ENCODE measurements around the gene TMED8. TPM values are rescaled to one million over a fixed set of nuclear protein-coding genes. Genes with fewer than 3 reads are reported as not detected.
A peak's percentile ranks its signal among the peaks of the same experiment; 100 is the strongest.
"Not testable (repeated sequence)": the region's sequence is repeated elsewhere in the genome, so short reads cannot be mapped to it uniquely, and the experiment has no call there.

The TMED8 gene
- total and polyA plus RNA-seq, 4 experiments from 2014 or later = 2.5 to 8.6 (median 5.9) TPM

GRCh38 chr14:77323571-77323970, 53.3 kb downstream of the TMED8 start:
- no peaks in the 10 kb centered on the region for H3K27me3 Mint-ChIP-seq
- H3K36me3 Mint-ChIP-seq = peaks cover 0 to 9% of the 10 kb centered on the region in 2 donors

GRCh38 chr14:77322951-77323350, 53.9 kb downstream of the TMED8 start:
- H3K27ac Mint-ChIP-seq = peak overlapping the region in 3 of 7 donors; percentile 15 to 99 (median 99)
- no peaks in the 10 kb centered on the region for H3K27me3 ChIP-seq (ENCODE audit: insufficient read depth, low read length)
- DNase-seq = no peak
- H3K9me3 ChIP-seq (ENCODE audit: control insufficient read depth in 1 of 2, low read length in 2 of 2) = no peaks in the 10 kb centered on the region
- H3K4me1 Mint-ChIP-seq = peaks cover 8 to 27% (median 14%) of the 10 kb centered on the region in 4 donors
- no peaks in the 10 kb centered on the region for H3K27me3 Mint-ChIP-seq
- no peak overlapping the region for H3K27ac ChIP-seq (ENCODE audit: low read depth, low read length)
- intact Hi-C loops (cut with micrococcal nuclease) = loop anchor here (5.0 kb wide), 3 partner anchors 281 to 1171 kb away; partner anchors contain the start of genes ALKBH1, GPATCH2L and SLIRP
- ChIA-PET POLR2A (ENCODE audit: partially characterized antibody) (interaction anchor here (1.5 kb wide), 1 partner anchor 54 kb away, joined by 6 read pairs; the partner anchor contains the start of genes SAMD15 and TMED8), CTCF (ENCODE audit: partially characterized antibody) (interaction anchor here (2.8 kb wide), 1 partner anchor 54 kb away, joined by 9 read pairs; the partner anchor contains the start of genes SAMD15 and TMED8)
- peaks cover 0 to 9% of the 10 kb centered on the region in 2 donors for H3K36me3 Mint-ChIP-seq
- H3K4me3 Mint-ChIP-seq = peak overlapping the region in 1 of 8 donors; percentile 98
- H3K4me1 ChIP-seq (ENCODE audit: insufficient read depth, low read length) = peaks cover 12% of the 10 kb centered on the region
- no peaks in the 10 kb centered on the region for H3K9me3 Mint-ChIP-seq
- no peaks in the 10 kb centered on the region for H3K36me3 ChIP-seq (ENCODE audit: insufficient read depth, low read length)
- H3K4me3 ChIP-seq (ENCODE audit: low read length in 2 of 2) = no peak overlapping the region

More at GRCh38 chr14:77323571-77323970, 53.3 kb downstream of the TMED8 start:
- no peak overlapping the region for H3K4me3 ChIP-seq (ENCODE audit: low read length in 2 of 2)
- no peaks in the 10 kb centered on the region for H3K9me3 ChIP-seq (ENCODE audit: control insufficient read depth in 1 of 2, low read length in 2 of 2)
- H3K4me1 ChIP-seq (ENCODE audit: insufficient read depth, low read length) = peaks cover 12% of the 10 kb centered on the region
- Mint-ChIP-seq H3K4me1 (peaks cover 8 to 27% (median 14%) of the 10 kb centered on the region in 4 donors), H3K27ac (no peak overlapping the region), H3K9me3 (no peaks in the 10 kb centered on the region), H3K4me3 (no peak overlapping the region)
- H3K27me3 ChIP-seq (ENCODE audit: insufficient read depth, low read length) = no peaks in the 10 kb centered on the region
- H3K27ac ChIP-seq (ENCODE audit: low read depth, low read length) = no peak overlapping the region
- H3K36me3 ChIP-seq (ENCODE audit: insufficient read depth, low read length) = no peaks in the 10 kb centered on the region
- intact Hi-C loops (cut with micrococcal nuclease) = loop anchor here (5.0 kb wide), 3 partner anchors 281 to 1171 kb away; partner anchors contain the start of genes ALKBH1, GPATCH2L and SLIRP
- ChIA-PET CTCF (ENCODE audit: partially characterized antibody) (interaction anchor here (1.2 kb wide), 1 partner anchor 172 kb away, joined by 5 read pairs; no protein-coding TSS in a partner anchor), POLR2A (ENCODE audit: partially characterized antibody) (interaction anchor here (1.5 kb wide), 1 partner anchor 54 kb away, joined by 6 read pairs; the partner anchor contains the start of genes SAMD15 and TMED8)
- no peak for DNase-seq

GRCh38 chr14:77322250-77322902, 54.5 kb downstream of the TMED8 start:
- H3K4me1 Mint-ChIP-seq = peaks cover 8 to 27% (median 14%) of the 10 kb centered on the region in 4 donors
- POLR2A ChIA-PET (ENCODE audit: partially characterized antibody) = interaction anchor here (1.5 to 2.3 kb wide), 5 partner anchors 55 to 224 kb away, joined by 6 to 29 read pairs (median 13); partner anchors contain the start of genes CIPC, SAMD15, TMED8 and VIPAS39
- H3K36me3 Mint-ChIP-seq = peaks cover 0 to 9% of the 10 kb centered on the region in 2 donors
- no peaks in the 10 kb centered on the region for H3K27me3 Mint-ChIP-seq
- peak overlapping the region; percentile 83 to 90 for H3K4me3 ChIP-seq (ENCODE audit: low read length in 2 of 2)
- CTCF ChIA-PET (ENCODE audit: partially characterized antibody) = interaction anchor here (1.3 to 2.8 kb wide), 4 partner anchors 54 to 252 kb away, joined by 3 to 9 read pairs (median 4); partner anchors contain the start of genes SAMD15 and TMED8
- H3K4me1 ChIP-seq (ENCODE audit: insufficient read depth, low read length) = peaks cover 12% of the 10 kb centered on the region
- H3K27ac ChIP-seq (ENCODE audit: low read depth, low read length) = peak overlapping the region; percentile 93
- peak overlapping the region; percentile 99 to 100 (median 99) for H3K27ac Mint-ChIP-seq
- no peak for DNase-seq
- H3K9me3 ChIP-seq (ENCODE audit: control insufficient read depth in 1 of 2, low read length in 2 of 2) = no peaks in the 10 kb centered on the region
- no peaks in the 10 kb centered on the region for H3K9me3 Mint-ChIP-seq
- peak overlapping the region; percentile 96 to 100 (median 99) for H3K4me3 Mint-ChIP-seq
- intact Hi-C loops (cut with micrococcal nuclease) = loop anchor here (5.0 kb wide), 3 partner anchors 280 to 1170 kb away; partner anchors contain the start of genes ALKBH1, GPATCH2L and SLIRP
- no peaks in the 10 kb centered on the region for H3K36me3 ChIP-seq (ENCODE audit: insufficient read depth, low read length)
- no peaks in the 10 kb centered on the region for H3K27me3 ChIP-seq (ENCODE audit: insufficient read depth, low read length)

- H3K4me3 ChIP-seq (ENCODE audit: low read length in 2 of 2) = peak within 1 kb of the TSS; percentile 83 to 90
- no peaks in the 10 kb centered on the region for H3K36me3 ChIP-seq (ENCODE audit: insufficient read depth, low read length)
- H3K4me1 ChIP-seq (ENCODE audit: insufficient read depth, low read length) = peaks cover 12% of the 10 kb centered on the region
- peak; percentile 90 to 93 (median 91) for DNase-seq
- POLR2A ChIA-PET (ENCODE audit: partially characterized antibody) = interaction anchor here (0.7 to 2.3 kb wide), 13 partner anchors 57 to 509 kb away, joined by 3 to 29 read pairs (median 6); partner anchors contain the start of genes ALKBH1, ANGEL1, CIPC and SAMD15
- H3K27ac ChIP-seq (ENCODE audit: low read depth, low read length) = peak within 1 kb of the TSS; percentile 93
- H3K27me3 Mint-ChIP-seq = no peaks in the 10 kb centered on the region
- H3K4me1 Mint-ChIP-seq = peaks cover 8 to 27% (median 14%) of the 10 kb centered on the region in 4 donors
- CTCF ChIA-PET (ENCODE audit: partially characterized antibody) = interaction anchor here (0.8 to 2.8 kb wide), 8 partner anchors 56 to 445 kb away, joined by 3 to 9 read pairs (median 4); partner anchors contain the start of genes AHSA1, SAMD15, TMED8 and VIPAS39
- H3K27ac Mint-ChIP-seq = peak within 1 kb of the TSS; percentile 99 to 100 (median 99)
- no peaks in the 10 kb centered on the region for H3K9me3 Mint-ChIP-seq
- peaks cover 0 to 9% of the 10 kb centered on the region in 2 donors for H3K36me3 Mint-ChIP-seq
- H3K27me3 ChIP-seq (ENCODE audit: insufficient read depth, low read length) = no peaks in the 10 kb centered on the region
- intact Hi-C loops (cut with micrococcal nuclease) = loop anchor here (1.0 to 5.0 kb wide), 8 partner anchors 200 to 1168 kb away; partner anchors contain the start of genes ALKBH1, ANGEL1, GPATCH2L and IRF2BPL
- peak within 1 kb of the TSS; percentile 96 to 100 (median 99) for H3K4me3 Mint-ChIP-seq
- no peaks in the 10 kb centered on the region for H3K9me3 ChIP-seq (ENCODE audit: control insufficient read depth in 1 of 2, low read length in 2 of 2)
These were observed 56.5 kb downstream of the TMED8 start, which contains the start of gene POMT2 for GRCh38 chr14:77320238-77320935. Gene POMT2 (minus strand): TSS chr14:77320883. CDS start chr14:77320681, 202 bp downstream.

GRCh38 chr14:77319422-77319821, 57.5 kb downstream of the TMED8 start:
- Mint-ChIP-seq H3K9me3 (no peaks in the 10 kb centered on the region), H3K36me3 (peaks cover 0 to 9% of the 10 kb centered on the region in 2 donors), H3K27ac (peak overlapping the region in 3 of 7 donors; percentile 10 to 96 (median 96)), H3K4me1 (peaks cover 8 to 27% (median 14%) of the 10 kb centered on the region in 4 donors), H3K27me3 (no peaks in the 10 kb centered on the region), H3K4me3 (peak overlapping the region in 7 of 8 donors; percentile 6 to 95 (median 89))
- Histone ChIP-seq H3K27ac (ENCODE audit: low read depth, low read length) (peak overlapping the region; percentile 93), H3K4me1 (ENCODE audit: insufficient read depth, low read length) (peaks cover 12% of the 10 kb centered on the region), H3K27me3 (ENCODE audit: insufficient read depth, low read length) (no peaks in the 10 kb centered on the region), H3K4me3 (ENCODE audit: low read length in 2 of 2) (no peak overlapping the region), H3K36me3 (ENCODE audit: insufficient read depth, low read length) (no peaks in the 10 kb centered on the region), H3K9me3 (ENCODE audit: control insufficient read depth in 1 of 2, low read length in 2 of 2) (no peaks in the 10 kb centered on the region)
- ChIA-PET POLR2A (ENCODE audit: partially characterized antibody) (interaction anchor here (1.6 to 2.0 kb wide), 2 partner anchors 136 to 199 kb away, joined by 3 to 8 read pairs; no protein-coding TSS in a partner anchor), CTCF (ENCODE audit: partially characterized antibody) (no interaction called here)
- DNase-seq = no peak
- intact Hi-C loops (cut with micrococcal nuclease) = loop anchor here (5.0 kb wide), 1 partner anchor 182 kb away; no protein-coding TSS in a partner anchor

- H3K9me3 Mint-ChIP-seq, DNase-seq: not testable (repeated sequence)
- intact Hi-C loops (cut with micrococcal nuclease) = loop anchor here (5.0 kb wide), 1 partner anchor 181 kb away; no protein-coding TSS in a partner anchor
These were observed 58.1 kb downstream of the TMED8 start for GRCh38 chr14:77318756-77319155.

More at GRCh38 chr14:77318756-77319155, 58.1 kb downstream of the TMED8 start:
- H3K4me3 Mint-ChIP-seq = peak overlapping the region in 1 of 8 donors; percentile 6
- H3K9me3 ChIP-seq (ENCODE audit: control insufficient read depth in 1 of 2, low read length in 2 of 2); H3K27me3 Mint-ChIP-seq; POLR2A ChIA-PET (ENCODE audit: partially characterized antibody); H3K36me3 ChIP-seq (ENCODE audit: insufficient read depth, low read length); H3K4me3 ChIP-seq (ENCODE audit: low read length in 2 of 2); CTCF ChIA-PET (ENCODE audit: partially characterized antibody); H3K27ac ChIP-seq (ENCODE audit: low read depth, low read length); H3K36me3 Mint-ChIP-seq; H3K27me3 ChIP-seq (ENCODE audit: insufficient read depth, low read length): not testable (repeated sequence)
- peaks cover 12% of the 10 kb centered on the region for H3K4me1 ChIP-seq (ENCODE audit: insufficient read depth, low read length)
- peak overlapping the region in 1 of 7 donors; percentile 10 for H3K27ac Mint-ChIP-seq
- peaks cover 8 to 27% (median 14%) of the 10 kb centered on the region in 4 donors for H3K4me1 Mint-ChIP-seq
